Measurements from ENCODE around the gene GAS2L1.
A peak's percentile ranks its signal among the peaks of the same experiment; 100 is the strongest.

The GAS2L1 gene

DNA sequence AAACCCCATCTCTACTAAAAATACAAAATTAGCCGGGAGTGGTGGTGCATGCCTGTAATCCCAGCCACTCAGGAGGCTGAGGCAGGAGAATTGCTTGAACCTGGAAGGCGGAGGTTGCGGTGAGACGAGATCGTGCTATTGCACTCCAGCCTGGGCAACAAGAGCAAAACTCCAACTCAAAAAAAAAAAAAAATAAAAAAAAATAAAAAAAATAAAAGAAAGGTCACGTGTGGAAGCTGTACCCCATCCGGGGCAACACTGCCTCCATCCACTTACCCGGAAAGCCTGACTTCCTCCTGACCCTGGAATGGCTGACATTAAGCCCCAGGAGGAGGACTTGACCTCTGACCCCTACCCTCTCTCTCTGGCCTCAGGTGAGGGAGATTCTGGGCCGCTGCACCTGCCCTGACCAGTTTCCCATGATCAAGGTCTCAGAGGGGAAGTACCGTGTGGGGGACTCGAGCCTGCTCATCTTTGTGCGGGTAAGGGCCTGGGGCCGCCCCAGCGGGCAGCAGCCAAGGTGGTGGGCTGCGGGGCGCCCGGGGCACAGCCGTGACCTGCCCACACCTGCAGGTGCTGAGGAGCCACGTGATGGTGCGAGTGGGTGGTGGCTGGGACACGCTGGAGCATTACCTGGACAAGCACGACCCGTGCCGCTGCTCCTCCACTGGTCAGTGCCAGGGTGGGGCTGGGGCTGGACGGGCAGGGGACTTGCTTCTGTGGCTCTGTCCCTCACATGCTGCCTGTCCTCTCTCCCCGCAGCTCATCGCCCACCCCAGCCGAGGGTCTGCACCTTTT lies 3.8 kb downstream of the GAS2L1 start:
- DNase-seq = no peak

DNA sequence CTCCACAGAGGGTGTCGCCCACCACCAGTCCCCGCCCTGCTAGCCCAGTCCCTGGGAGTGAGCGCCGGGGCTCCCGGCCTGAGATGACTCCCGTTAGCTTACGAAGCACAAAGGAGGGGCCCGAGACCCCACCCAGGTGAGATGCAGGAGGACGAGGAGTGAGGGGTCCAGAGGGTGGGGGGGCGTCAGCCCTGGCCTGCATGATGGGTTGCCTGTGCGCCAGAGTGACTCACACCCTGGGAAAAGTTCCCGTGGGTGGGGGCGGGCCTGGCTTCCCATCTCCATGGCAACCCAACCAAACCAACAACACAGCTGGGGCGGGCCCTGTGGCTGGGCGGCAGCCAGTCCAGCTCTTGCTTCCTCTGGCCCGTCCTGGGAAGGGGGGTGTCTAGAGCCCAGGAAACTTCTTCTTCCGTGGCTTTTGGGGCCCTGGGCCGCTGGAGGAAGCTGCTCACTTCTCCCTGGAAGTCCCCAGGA lies 4.5 kb downstream of the GAS2L1 start:
- peak; percentile 71 for DNase-seq

DNA sequence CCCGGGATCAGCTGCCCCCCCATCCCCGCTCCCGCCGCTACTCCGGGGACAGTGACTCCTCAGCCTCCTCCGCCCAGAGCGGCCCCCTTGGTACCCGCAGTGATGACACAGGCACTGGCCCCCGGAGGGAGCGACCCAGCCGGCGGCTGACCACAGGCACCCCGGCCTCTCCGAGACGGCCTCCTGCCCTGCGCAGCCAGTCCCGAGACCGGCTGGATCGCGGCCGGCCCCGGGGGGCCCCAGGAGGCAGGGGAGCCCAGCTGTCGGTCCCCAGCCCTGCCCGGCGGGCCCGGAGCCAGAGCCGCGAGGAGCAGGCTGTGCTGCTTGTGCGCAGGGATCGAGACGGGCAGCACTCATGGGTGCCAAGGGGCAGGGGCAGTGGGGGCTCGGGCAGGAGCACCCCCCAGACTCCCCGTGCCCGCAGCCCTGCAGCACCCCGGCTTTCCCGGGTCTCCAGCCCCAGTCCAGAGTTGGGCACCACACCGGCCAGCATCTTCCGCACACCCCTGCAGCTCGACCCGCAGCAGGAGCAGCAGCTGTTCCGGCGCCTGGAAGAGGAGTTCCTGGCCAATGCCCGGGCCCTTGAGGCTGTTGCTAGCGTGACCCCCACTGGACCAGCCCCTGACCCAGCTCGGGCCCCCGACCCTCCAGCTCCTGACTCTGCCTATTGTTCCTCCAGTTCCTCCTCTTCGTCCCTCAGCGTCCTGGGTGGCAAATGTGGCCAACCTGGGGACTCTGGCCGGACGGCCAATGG lies 5.2 kb downstream of the GAS2L1 start:
- DNase-seq = no peak

DNA sequence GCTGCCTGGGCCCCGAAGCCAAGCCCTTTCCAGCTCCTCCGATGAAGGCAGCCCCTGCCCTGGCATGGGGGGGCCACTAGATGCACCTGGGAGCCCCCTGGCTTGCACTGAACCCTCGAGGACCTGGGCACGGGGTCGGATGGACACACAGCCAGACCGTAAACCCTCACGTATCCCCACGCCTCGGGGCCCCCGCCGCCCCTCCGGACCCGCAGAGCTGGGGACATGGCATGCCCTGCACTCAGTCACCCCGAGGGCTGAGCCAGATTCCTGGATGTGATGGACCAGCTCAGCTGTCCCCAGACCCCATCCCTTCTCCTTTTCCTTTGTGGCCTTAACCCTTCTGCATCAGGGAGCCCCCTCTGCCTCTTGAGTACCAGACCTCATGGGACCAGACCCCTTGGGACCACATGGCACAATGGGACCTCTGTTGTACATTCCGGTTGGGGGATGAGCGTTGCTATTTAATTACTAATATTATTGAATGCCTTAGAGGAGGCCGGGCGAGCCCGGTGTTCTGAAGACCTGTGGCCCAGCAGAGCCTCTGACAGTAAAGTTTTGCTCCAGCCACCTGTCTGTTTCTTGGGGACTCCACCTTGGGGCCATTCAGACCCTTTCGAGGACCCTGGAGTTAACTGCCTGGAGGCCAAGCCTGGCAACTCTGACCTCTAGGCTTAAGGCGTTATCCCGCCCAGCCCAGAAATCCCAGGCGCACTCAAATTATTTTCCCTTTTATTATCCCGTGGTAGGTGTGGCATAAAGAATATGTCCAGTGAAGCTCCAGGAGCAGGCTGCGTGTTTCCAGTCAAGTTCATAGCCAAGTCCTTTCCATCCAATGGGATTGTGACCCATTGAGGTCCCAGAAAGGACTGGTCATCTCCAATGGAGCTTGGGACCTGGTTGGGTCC lies 6.0 kb downstream of the GAS2L1 start:
- DNase-seq = no peak

DNA sequence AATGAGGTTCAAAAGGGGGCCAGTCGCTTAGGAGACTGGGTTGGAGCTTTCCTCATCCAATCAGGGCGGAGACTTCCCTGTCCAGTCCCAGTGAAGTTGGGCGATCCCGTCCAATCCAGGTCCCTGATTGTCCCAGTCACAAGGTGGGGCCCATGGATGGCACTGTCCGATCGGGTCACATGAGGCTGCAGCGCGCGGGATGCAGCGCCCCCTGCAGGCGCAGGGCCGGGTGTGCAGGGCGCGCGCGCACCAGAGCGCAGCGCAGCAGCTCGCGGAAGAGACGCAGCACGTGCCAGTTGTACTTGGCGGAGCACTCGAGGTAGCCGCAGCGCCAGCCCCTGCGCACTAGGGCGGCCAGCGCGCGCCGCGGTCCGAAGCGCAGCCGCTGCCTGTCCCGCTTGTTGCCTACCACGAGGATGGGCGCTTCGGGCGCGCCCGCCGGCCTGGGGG lies 6.7 kb downstream of the GAS2L1 start:
- no peak for DNase-seq

DNA sequence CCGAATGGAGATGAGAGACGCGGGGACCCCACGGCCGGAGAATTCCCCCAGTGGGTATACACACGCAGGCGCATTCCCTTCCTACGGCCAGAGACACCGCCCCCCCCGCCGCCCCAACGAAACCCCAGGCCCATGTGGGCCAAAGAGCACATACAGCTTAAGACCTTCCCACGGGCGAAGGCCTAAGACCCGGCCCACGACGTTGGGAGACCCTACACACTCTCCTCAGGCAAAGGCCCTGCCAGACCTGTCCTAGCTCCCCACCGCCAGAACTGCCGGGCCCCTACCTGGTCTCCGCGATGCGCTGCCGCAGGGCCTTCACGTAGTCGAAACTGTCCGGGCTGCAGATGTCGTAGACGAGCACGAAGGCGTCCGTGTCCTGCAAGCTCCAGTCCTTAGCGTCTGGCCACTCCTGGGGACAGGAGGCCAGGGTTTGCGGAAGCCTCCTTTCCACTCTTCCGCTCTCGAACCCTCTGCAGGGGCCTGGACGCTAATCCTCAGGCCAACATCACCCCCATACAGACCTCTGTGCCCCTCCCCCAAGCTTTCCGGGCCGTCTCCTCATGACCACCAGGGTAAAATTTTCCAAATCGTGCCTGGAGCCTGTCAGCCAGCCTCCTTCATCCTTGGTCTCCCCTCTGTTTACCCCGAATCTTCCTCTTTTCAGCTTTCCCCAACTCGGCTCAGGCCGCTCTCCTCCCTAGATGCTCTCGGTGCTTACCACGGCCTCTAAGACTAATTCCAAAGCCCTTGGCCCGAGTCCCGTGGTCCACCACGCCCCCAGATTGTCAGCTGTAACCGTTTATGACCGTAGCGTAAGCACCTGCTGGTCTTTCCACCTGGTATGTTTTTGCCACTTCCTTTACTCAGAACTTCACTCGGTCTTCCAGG lies 7.4 kb downstream of the GAS2L1 start:
- no peak for DNase-seq

DNA sequence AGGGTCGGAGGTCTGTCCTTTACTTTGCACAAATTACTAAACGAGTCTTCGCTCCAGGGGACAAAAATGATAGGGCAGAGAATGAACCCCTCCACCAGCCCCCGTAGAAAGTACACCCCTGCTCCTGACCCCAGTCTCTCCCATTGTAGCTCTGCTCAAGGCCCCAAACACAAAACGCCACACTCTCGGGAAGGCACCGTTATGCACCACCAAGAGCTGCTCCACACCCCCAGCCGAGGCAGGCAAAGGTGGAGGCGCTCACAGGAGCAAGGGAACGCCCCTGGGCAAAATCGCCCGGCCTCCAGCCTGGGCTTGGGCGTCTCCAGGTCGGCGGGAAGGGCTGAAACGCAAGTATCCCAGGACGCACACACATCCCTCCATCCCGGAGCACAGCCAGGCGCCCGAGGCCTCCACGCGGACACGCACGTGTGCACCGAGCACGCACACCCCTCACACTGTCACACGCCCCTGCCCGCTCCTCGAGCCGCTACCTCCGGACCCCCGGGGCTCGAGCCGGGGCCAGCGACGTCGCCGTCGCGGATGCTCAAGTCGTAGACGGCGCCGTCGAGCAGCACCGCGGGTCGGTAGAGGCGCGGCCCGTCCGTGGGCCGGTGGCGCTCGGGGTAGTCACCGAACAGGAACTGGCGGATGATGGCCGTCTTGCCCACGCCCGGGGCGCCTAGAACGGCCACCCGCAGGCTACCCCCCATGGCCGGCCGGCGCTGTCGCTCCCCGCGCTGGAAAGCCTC lies 8.3 kb downstream of the GAS2L1 start:
- DNase-seq = no peak

DNA sequence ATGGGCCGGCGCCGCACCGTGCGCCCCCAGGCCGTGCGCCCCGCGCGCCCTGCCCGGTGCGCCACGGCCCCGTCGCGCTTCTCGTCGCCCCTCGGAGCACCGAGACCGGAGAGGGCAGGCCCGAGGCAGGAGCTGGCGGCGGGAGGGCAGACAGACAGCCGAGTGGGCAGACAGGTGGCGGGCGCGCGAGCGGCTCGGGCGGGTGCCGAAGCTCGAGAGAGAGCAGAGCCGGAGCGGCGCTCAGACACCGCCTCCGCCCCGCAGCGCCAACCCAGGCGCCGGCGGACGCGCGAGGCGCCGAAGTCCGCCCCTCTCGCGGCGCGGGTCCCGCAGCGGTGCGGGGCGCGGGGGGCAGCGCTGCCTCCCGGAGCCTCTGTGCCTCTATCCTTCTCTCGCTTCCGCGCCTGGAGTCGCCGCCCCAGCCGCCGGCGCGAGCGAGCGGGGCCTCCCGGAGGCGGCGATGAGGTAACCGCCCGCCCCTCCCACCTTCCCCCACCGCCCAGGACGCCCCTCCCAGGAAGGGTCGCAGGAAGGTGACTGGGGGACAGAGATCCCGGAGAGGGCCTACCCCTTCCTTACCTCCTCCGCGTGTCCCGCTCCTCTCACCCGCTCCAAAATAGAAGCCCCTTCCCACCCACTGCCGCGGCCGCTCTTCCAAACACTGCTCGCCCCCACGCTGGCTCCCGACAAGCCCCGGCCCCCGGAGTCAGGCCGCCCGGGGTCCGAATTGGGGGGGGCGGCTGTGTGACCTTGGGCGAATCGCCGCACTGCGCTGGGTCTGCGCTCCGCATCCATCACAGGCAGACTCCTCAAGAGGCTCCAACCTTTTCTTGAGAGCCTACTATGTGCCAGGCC lies 9.1 kb downstream of the GAS2L1 start, which contains the start of gene RASL10A:
Gene RASL10A (minus strand): TSS at position 412 of the 855 bp plus-strand sequence. CDS start 451 bp downstream, outside the sequence.
- DNase-seq = no peak

DNA sequence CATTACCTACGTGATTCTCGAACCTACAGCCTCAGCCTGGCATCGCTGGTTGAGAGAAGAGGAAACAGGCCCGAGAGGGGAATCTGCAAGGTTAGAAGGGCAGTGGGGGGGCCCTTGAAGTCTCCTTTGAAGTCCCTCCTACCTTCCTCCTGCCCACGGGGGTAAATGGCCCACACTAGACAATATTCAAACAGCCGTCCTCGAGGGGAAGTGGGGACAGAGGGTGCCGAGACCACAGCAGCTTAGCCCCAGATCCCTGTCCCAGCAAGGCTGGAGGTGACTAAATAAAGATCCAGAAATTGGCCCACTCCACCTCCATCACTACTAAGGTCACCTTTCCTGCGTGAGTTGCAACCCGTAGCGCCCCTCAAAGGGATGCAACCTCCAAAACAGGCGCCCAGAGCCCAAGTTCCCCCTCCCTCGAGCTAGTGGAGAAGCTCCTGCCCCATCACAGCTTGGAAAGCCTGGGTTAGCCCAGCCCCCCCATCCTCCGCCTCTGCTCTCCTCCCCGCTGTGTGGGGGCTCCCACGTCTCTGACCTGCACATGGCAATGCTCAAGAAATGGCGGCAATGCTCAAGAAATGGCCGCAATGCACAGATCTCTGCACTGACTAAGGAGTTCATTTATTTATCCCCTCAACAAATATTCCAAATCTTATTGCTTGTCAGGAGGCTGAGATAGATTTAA lies 9.8 kb downstream of the GAS2L1 start:
- no peak for DNase-seq

DNA sequence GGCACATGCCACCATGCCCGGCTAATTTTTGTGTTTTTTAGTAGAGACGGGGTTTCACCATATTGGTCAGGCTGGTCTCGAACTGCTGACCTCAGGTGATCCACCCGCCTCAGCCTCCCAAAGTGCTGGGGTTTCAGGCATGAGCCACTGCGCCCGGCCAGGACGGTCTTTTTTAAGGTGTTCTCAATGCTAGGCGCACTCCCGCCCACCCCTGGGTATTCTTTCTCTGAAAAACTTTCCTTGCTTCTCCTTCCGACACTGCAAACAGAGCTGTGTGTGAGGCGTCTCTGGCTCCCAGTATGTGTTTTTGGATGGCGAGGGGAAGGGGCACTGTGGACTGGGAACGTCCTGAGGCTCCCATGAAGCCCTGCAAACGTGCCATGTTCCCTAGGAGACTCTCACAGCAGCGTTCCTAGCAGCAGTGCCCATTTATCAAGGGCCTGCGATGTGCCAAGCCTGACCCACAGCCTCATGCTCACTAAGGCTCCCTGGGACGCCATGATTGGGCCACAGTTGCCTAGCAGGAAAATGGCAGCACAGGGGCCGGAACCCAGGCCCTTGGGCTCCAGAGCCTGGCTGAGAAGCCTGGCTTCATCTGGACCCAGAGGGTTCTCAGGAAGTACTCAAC lies 11.5 kb downstream of the GAS2L1 start:
- no peak for DNase-seq

DNA sequence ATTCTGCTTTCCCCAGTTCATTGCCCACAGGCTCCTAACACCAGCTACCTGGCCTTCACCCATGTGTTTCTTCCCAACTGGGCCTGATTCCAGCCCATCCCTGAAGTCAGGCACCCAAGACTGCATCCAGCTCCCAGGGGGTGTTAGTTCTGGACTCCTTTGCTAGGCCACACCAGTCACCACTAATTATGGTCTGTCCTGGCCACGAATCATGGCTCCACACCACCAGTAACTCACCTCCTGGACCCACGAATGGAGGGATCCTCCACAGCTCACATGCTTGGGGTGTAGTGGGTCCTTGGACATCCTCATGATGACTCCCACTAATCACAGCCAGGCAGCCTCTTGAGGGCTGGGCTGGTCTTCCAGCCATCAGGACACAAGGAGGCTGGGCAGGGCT lies 12.6 kb downstream of the GAS2L1 start:
- DNase-seq = no peak

DNA sequence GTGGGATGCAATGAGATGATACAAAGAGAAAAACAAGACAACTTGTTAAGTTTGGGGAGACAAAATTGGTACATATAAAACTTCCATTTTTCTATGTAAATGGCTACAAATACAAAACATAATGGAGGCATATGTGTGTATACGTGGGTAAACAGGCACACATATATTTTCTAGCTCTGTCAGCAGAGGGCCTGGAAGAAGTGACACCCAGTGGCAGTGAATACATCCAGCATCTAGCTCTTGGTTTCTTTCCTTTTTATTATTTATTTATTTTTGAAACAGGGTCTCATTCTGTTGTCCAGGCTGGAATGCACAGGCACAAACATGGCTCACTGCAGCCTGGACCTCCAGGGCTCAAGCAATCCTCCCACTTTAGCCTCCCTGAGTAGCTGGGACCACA lies 14.1 kb downstream of the GAS2L1 start:
- DNase-seq = no peak

DNA sequence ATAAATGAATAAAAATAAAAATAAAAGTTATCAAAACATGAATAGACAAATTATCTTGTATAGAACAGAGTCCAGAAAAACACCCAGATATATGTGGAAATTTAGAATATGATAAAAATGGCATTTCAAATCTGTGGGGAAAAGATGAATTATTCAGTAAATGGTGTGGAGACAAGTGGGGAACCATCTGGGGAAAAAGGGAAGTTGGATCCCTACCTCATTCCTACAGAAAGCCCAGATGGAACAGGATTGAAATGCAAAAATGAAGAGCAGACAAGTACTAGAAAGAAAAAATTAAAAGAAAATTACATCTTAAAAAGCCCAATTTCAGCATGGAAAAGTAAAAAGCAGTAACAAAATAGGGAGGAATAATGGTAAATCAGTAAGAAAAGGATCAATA lies 17.2 kb downstream of the GAS2L1 start:
- DNase-seq = no peak

DNA sequence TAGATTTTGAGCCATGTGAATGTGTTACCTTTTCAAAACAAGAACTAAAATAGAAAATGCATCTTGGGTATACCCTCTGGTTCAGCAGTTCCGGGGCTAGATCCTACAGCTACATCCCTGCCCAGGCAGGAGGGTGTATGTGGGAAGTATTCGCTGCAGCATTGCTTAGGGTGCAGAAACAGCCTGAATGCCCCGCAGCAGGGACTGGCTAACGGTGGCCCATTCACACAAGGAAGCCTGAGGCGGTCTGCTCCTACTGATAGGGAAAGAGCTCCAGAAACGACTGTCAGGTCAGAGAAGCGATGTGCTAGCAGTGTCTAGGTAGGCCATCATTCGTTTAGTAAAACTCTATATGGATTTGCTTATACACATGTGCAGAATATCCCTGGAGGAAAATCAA lies 18.9 kb downstream of the GAS2L1 start:
- no peak for DNase-seq

DNA sequence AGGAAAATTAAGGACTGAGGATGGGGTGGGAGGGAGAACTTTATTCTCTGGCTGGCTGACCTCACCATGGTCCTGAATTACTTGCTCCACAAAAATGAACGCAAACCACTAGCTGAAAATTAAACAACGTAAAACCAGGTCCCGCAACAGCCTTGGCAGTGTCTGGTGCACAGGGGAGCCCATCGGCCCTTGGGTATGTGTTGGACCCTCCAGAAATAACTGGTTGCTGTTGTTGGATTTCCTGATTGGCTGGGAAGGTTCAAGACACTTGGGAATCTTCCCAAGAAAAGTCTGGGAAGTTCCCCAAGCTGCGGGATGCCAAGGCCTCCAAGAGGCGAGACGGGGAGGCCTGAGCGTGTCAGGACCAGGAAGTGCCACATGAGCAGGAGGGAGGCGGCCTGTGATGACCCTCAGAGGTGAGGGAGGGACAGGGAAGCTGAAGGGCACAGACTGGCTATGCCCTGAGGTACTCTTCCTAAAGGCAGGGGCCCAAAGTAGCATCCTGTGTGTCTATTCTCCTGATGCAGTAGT lies 19.4 kb downstream of the GAS2L1 start:
- DNase-seq = no peak

DNA sequence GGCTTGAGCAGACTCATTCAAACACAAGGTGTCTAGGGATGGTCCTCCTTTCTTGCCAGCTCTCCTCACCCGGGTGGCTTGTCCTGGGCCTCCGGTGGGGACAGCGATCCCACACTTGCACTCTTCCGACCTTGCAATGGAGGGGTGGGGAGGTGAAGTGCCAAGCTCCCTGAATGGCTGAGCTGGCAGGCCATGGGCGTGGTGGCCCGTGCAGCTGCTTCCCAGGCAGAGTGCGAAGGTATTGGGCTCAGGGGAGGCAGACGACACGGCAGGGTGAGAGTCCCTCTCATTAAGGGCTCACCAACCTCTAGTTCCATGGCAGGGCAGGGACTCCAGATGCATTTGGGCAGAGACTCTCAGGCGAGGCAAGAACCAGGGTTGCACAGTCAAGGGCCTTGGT lies 20.0 kb downstream of the GAS2L1 start:
- DNase-seq = no peak

DNA sequence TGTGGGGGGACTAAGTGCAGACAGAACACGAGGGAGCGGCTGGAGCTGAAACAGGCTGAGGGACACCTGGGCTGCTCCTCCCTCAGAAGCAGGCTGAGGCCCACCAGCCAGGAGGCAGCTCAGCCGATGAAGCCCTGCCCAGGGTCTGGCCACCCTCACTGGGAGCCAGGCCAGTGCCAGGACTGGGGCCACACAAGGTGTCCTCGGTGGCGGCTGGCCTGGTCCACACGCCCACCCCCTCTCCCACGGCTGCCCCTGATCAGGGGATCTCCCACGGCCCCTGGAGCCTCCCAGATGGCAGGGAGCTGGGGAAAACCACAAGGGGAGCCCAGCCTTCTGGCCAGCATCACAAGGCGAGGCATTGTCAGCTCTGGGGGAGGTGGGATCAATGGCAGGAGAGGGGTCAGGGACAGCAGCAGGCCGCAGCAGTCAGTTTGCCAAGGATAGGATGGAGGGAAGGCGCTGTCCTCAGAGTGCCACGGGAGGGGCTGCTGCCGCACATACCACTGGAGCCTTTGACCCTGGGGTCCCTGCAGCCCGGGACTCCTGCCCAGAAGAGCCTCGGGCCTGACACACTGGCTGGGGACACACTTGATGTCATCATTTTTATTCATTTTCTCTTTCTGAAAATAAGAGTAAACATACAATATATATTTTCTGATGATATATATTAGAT lies 20.8 kb downstream of the GAS2L1 start:
- DNase-seq = no peak

DNA sequence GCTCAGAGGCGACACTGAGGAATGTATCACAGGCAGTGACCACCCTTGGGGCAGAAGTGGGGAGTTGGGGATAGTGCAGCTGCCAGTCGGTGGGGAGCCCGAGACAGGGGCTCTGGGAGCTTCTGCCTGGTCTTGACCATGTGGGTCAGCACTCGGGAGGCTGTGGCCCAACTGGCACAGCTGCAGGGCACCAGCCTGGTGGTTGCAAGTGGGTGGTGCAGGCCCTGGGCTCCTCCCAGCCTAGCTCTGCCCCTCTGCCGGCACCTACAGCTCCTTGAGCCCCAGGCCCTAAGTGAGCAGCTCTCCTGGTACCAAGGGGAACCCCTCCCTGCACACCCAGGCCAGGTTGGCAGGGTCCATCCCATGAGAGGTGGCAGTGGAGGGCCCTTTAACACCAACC lies 21.6 kb downstream of the GAS2L1 start:
- DNase-seq = no peak
